K562 (cell line): ENCODE measurements around the gene FRK. TPM values are rescaled to one million over a fixed set of nuclear protein-coding genes. Genes with fewer than 3 reads are reported as not detected.

Experiments used
- ATF1 ChIP-seq, 2 experiments: fragments of 450-650 bp in 1 of 2; IDR thresholded peaks; 2 replicates each; pipeline ENCODE4 v1.6.1; 2016; ENCODE audit warnings: missing compliant biosample characterization in 1 of 2, missing genetic modification characterization in 1 of 2
- CREM ChIP-seq: IDR thresholded peaks from 2 replicates; pipeline ENCODE4 v1.6.1; 2014; ENCODE audit warnings: antibody characterized with exemption, low read depth
- DPF2 ChIP-seq: fragments of 450-650 bp; IDR thresholded peaks from 2 replicates; pipeline ENCODE4 v1.6.1; 2016
- ELF1 ChIP-seq: fragments of 200-800 bp; sonication (Bioruptor generic); IDR thresholded peaks from 2 replicates; pipeline ENCODE4 v1.6.1; 2016; ENCODE audit warnings: missing genetic modification characterization, missing compliant biosample characterization
- ELF2 ChIP-seq: fragments of 250-450 bp; sonication (Bioruptor Pico); IDR thresholded peaks from 2 replicates; pipeline ENCODE4 v1.5.0; 2021; ENCODE audit warnings: mild to moderate bottlenecking
- ELF4 ChIP-seq: fragments of 450-650 bp; formaldehyde crosslinking; IDR thresholded peaks from 2 replicates; pipeline ENCODE4 v1.4.0; 2022; ENCODE audit warnings: missing genetic modification characterization
- EZH2 ChIP-seq: IDR thresholded peaks from 2 replicates; pipeline ENCODE4 v1.6.1; 2012; ENCODE audit warnings: low read depth, mild to moderate bottlenecking, inconsistent platforms, low read length, borderline replicate concordance
- JUND ChIP-seq, 2 experiments: IDR thresholded peaks; 2 replicates in 1 of 2; 3 replicates in 1 of 2; pipeline ENCODE4 v1.6.1; 2011; ENCODE audit warnings: borderline replicate concordance in 2 of 2, low read depth in 2 of 2, low read length in 2 of 2, improper control_type of control experiment in 1 of 2, missing biosample characterization in 1 of 2, missing genetic modification characterization in 1 of 2, missing genetic modification reagents in 1 of 2
- KDM1A ChIP-seq, 2 experiments: fragments of 450-650 bp; IDR thresholded peaks; 2 replicates each; pipeline ENCODE4 v1.6.1; 2016; ENCODE audit warnings: mild to moderate bottlenecking in 2 of 2
- MED1 ChIP-seq: sonication (generic); formaldehyde crosslinking; IDR thresholded peaks from 2 replicates; pipeline ENCODE4 v1.8.1; 2023; ENCODE audit warnings: missing genetic modification reagents, borderline replicate concordance
- MYC ChIP-seq, 2 experiments: fragments of 250-450 bp in 1 of 2; sonication (Bioruptor Pico) in 1 of 2; IDR thresholded peaks; 2 replicates each; pipeline versions ENCODE4 v1.5.1 to v1.6.1; 2012 to 2021; ENCODE audit warnings: low read depth in 2 of 2, borderline replicate concordance in 1 of 2, improper control_type of control experiment in 1 of 2, low read length in 1 of 2, mild to moderate bottlenecking in 1 of 2, moderate library complexity in 1 of 2
- NR2C1 ChIP-seq, 2 experiments: fragments of 450-650 bp; IDR thresholded peaks; 2 replicates each; pipeline ENCODE4 v1.6.1; 2017; ENCODE audit warnings: mild to moderate bottlenecking in 2 of 2, antibody characterized with exemption in 1 of 2, inconsistent platforms in 1 of 2, missing compliant biosample characterization in 1 of 2, missing genetic modification characterization in 1 of 2
- POLR3G ChIP-seq: IDR thresholded peaks from 2 replicates; pipeline ENCODE4 v1.6.1; 2011; ENCODE audit not compliant: insufficient read length, insufficient replicate concordance; ENCODE audit errors: extremely low read depth
- TCF3 ChIP-seq: sonication (generic); formaldehyde crosslinking; IDR thresholded peaks from 2 replicates; pipeline ENCODE4 v1.4.0; 2020; ENCODE audit warnings: mild to moderate bottlenecking, missing genetic modification reagents
- TFE3 ChIP-seq: fragments of 450-650 bp; formaldehyde crosslinking; IDR thresholded peaks from 2 replicates; pipeline ENCODE4 v1.4.0; 2020; ENCODE audit warnings: mild to moderate bottlenecking, mixed read lengths
- ZNF395 ChIP-seq: fragments of 200-800 bp; sonication (Bioruptor generic); IDR thresholded peaks from 2 replicates; pipeline ENCODE4 v1.6.1; 2017; ENCODE audit warnings: missing genetic modification characterization, missing compliant biosample characterization
- polyA plus RNA-seq, 8 experiments: library from polyadenylated mRNA; depleted of rRNA in 4 of 8; stranded (reverse) in 5 of 8; unstranded in 3 of 8; fragments of >200 nt; fragmentation: Nextera tagmentation in 2 of 8; fragmentation: Illumina TruSeq in 1 of 8; extraction: Ambion mirVana in 2 of 8; extraction: Trizol in 1 of 8; gene quantifications; 2 replicates each; pipeline versions ENCODE4 v1.2.1 to v1.2.3, GENCODE V29; 2011 to 2014; ENCODE audit warnings: inconsistent platforms in 1 of 8, missing spikeins in 1 of 8
- total RNA-seq, 7 experiments: library from RNA; depleted of rRNA in 6 of 7; stranded (reverse); fragments of >200 nt in 6 of 7; fragmentation: Illumina TruSeq in 2 of 7; extraction: Trizol in 2 of 7; gene quantifications; 2 replicates each; pipeline versions ENCODE4 v1.2.1 to v1.2.3, GENCODE V29; 2011 to 2021; ENCODE audit warnings: low replicate concordance in 1 of 7
- TF ChIP-seq, protein P1 (sequence below), 2 experiments: fragments of 150-350 bp in 1 of 2; IDR thresholded peaks; 2 replicates each; pipeline ENCODE4 v1.6.1; 2012 to 2016; ENCODE audit warnings: low read depth in 2 of 2, low read length in 2 of 2, mild to moderate bottlenecking in 1 of 2, moderate library complexity in 1 of 2

Gene FRK
- total and polyA plus RNA-seq, 9 of the 15 experiments (the other 6 are each of a cell fraction or from before 2014, with no cell fraction given) = 0.01 to 0.29 (median 0.09) TPM

DNA sequence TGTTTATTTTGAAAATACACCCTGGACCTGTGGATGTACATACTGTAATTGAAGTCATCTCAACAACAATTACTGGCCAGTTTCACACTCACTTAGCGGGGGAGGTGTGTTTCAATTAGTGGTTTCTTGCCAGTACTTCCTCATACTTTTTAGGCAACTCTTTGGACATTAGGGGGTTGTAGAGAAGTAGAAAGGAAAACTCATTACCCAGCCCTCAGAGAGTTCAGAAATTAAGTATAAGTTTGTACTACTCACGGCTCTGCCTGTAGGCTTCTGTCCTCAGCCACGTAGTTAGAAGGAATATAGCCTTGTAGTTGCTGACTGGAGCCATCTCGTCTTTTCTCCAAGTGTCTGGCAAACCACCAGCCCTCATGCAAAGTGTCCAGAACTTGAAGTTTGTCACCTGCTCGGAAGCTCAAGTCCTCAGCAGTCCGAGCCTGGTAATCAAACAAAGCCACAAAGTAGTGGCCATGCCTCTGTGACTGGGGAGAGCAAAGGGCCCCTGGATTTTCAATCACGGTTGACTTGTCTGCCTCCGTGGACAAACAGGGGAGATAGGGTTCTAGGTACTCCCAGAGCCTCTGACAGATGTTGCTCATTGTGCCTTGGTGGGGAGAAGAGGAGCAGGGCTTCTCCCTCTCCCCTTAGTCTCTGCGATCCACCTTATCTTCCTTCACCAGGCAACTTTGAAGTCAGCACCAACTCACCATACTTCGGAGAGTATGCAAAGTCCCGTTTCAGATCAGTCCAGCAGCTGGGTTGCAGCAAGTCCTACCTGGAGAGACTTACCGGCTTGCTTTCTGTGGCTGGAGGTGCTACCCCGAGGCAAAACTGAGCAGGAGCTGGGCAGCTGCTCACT lies 749 bp downstream of the FRK start (continued):
- TF ChIP-seq KDM1A (IDR thresholded peaks at IDR 0.05) = peak in 1 of 2 experiments; percentile 26; a peak in 1 of 4 replicates
- peak; percentile 66 for TF ChIP-seq TCF3 (CRISPR knock-in tag)
- 0 out of 2 replicates have a peak, but pooled peaks have one; percentile 11 for TF ChIP-seq CREM
- peak; percentile 40; the same call in 1 of the 2 replicates for TF ChIP-seq ELF2 (CRISPR knock-in tag)
- TF ChIP-seq, protein P1, sequence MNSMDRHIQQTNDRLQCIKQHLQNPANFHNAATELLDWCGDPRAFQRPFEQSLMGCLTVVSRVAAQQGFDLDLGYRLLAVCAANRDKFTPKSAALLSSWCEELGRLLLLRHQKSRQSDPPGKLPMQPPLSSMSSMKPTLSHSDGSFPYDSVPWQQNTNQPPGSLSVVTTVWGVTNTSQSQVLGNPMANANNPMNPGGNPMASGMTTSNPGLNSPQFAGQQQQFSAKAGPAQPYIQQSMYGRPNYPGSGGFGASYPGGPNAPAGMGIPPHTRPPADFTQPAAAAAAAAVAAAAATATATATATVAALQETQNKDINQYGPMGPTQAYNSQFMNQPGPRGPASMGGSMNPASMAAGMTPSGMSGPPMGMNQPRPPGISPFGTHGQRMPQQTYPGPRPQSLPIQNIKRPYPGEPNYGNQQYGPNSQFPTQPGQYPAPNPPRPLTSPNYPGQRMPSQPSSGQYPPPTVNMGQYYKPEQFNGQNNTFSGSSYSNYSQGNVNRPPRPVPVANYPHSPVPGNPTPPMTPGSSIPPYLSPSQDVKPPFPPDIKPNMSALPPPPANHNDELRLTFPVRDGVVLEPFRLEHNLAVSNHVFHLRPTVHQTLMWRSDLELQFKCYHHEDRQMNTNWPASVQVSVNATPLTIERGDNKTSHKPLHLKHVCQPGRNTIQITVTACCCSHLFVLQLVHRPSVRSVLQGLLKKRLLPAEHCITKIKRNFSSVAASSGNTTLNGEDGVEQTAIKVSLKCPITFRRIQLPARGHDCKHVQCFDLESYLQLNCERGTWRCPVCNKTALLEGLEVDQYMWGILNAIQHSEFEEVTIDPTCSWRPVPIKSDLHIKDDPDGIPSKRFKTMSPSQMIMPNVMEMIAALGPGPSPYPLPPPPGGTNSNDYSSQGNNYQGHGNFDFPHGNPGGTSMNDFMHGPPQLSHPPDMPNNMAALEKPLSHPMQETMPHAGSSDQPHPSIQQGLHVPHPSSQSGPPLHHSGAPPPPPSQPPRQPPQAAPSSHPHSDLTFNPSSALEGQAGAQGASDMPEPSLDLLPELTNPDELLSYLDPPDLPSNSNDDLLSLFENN (IDR thresholded peaks at IDR 0.05; ENCODE audit: low read depth in 2 of 2, low read length in 2 of 2) = no peak
- no peak for TF ChIP-seq ELF4 (CRISPR knock-in tag)
- no peak for TF ChIP-seq MYC (IDR thresholded peaks at IDR 0.05; ENCODE audit: low read depth, low read length)
- no peak for TF ChIP-seq MYC (CRISPR knock-in tag; IDR thresholded peaks at IDR 0.05; ENCODE audit: borderline replicate concordance, low read depth)
- TF ChIP-seq TFE3 (CRISPR knock-in tag) = no peak
- TF ChIP-seq POLR3G = no peak
- TF ChIP-seq EZH2 = no peak
- TF ChIP-seq JUND (IDR thresholded peaks at IDR 0.05; ENCODE audit: borderline replicate concordance, low read depth, low read length) = no peak
- 0 out of 3 replicates have a peak, but pooled peaks have one; percentile 6 for TF ChIP-seq JUND (tag; IDR thresholded peaks at IDR 0.05; ENCODE audit: borderline replicate concordance, low read depth, low read length)
- no peak for TF ChIP-seq NR2C1 (IDR thresholded peaks at IDR 0.05)
- TF ChIP-seq NR2C1 (tag; IDR thresholded peaks at IDR 0.05) = no peak
- no peak for TF ChIP-seq ZNF395 (CRISPR knock-in tag)
- 0 out of 2 replicates have a peak, but pooled peaks have one; percentile 43 for TF ChIP-seq ELF1
- TF ChIP-seq MED1 (CRISPR knock-in tag) = no peak
- no peak for TF ChIP-seq ATF1 (CRISPR knock-in tag; IDR thresholded peaks at IDR 0.05)
- 0 out of 2 replicates have a peak, but pooled peaks have one; percentile 26 for TF ChIP-seq ATF1 (tag; IDR thresholded peaks at IDR 0.05)
- 0 out of 2 replicates have a peak, but pooled peaks have one; percentile 14 for TF ChIP-seq DPF2
